HG03432 (cell line): Measurements from ENCODE around the gene AAMDC.

Source experiments
- ATAC-seq: cut with Tn5 transposase; IDR thresholded peaks from one replicate; pipeline ENCODE4 v1.9.1; 2021; ENCODE audit warnings: mild to moderate bottlenecking, moderate library complexity; ENCODE audit not compliant: unreplicated experiment

The AAMDC gene

DNA sequence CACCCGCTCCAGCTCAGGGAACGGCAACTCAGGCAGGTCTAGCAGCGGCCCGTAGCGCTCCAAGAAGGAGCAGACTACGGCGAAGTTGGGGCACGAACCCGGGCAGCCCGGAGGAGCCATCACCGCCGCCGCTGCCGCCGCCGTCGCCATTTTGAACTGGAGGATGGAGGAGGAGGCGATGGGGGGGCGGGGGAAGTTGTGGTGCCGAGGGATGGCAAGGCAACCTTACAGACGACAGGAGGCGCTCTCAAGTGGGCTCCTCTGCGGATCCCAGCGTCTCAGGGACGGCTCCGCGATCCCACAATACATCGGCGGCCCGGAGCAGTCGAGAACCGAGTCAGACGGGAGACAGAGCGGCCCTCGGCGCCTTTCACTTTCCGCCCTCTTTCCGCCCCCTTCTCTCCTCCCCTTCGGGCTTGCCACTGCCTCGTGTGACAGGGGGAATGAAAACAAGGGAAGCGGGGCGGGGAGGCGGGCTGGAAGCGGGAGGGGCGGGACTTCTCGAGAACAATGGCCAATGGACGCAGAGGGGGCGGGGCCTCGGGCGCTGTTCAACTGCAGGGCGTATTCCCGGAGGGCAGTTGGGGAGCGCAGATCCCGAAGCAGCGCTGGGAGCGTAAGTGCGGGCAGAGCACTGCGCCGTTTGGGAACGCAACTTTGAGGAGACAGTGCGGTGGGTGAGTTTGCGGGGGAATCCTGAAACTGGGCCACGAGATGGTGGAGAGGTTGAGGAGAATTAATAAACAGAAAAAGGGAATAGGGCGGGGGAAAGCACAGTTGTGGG, at the start of gene AAMDC, which contains the start of gene RSF1:
Gene AAMDC (plus strand): TSS at position 580 of the 784 bp plus-strand sequence. CDS start 21,353 bp downstream, outside the sequence.
Gene RSF1 (minus strand): TSS at position 158 of the 784 bp plus-strand sequence. CDS start 8 bp downstream, at position 150.
- ATAC-seq = peak; percentile 85

DNA sequence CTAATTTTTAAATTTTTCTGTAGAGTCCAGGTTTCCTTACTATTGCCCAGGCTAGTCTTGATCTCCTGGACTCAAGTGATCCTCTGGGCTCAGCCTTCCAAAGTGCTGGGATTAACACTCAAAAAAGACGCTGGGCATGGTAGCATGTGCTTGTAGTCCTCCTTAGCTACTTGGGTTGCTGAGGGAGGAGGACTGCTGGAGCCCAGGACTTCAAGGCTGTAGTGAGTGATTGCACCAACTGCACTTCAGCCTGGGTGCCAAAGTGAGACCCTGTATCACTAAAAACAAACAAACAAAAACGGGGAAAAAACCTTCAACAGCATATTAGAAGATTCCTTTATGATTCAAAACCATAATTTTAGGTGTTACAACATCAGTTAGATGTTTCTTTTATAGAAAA, 45.0 kb upstream of the AAMDC start:
- no peak for ATAC-seq

DNA sequence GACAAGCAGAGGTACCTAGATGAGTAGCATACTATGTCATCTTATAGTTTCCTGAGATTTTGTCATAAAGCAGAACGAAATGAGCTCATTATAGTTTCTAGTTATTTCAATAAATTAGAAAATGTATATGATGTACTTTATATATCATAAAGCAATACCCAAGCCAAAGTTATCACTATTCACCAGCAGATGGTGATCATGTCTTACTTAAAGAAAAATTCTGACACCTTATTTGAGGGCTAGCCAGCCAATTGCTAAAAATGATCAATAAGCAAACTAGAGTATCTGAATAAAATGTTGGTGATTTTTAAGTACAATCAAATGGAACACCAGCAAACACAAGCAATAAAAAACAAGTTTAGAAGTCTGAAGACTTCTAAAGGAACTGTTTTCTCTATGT, 44.5 kb upstream of the AAMDC start:
- no peak for ATAC-seq

DNA sequence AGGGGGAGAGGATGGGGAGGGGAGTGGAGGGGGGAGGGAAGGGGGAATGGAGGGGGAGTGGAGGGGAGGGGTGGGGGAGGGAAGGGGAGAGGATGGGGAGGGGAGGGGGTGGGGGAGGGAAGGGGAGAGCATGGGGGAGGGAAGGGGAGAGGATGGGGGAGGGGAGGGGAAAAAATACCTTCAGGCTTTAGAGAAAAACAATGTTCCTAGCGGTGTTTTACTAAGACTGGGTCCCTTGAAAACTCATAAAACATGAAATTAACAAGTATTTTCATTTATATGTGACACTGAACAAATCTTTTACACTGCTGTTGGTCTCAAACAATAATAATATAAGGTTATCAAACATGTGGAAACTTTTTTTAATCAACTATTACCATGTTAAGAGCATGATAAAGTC, 42.8 kb upstream of the AAMDC start:
- no peak for ATAC-seq

DNA sequence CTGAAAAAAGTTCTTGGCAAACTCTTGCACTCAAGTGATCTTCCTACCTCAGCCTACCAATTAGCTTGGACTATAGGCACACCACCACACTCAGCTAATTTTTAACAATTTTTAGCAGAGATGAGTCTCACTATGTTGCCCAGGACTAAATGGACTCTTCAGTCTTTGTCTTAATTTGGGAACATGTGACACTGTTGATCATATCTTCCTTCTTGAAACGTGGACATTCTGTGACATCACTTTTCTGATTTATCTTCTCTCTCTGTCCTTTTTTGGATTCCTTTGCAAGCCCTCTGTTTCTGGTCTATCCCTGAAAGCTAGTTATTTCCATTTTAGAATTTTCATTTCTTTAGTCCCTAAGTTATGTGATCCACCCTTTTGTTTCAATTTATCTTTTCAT, 42.4 kb upstream of the AAMDC start:
- no peak for ATAC-seq

DNA sequence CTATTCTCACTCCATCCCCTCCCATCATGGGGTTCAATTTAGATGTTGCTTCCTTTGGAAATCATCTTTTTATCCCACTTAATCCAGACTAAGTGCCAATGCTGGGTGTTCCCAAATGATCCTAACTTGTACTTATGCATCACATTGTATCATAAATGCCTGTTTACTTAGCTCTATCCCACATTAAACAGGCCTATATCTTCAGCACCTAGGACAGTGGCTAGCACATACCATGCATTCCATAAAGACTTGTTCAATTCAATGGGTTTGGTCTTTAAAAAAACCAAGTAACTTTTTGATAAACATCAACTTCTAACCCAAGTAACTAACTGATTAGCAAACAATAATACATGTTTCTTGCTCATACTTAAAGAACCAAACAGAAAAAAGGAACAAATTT, 41.0 kb upstream of the AAMDC start:
- ATAC-seq = no peak

DNA sequence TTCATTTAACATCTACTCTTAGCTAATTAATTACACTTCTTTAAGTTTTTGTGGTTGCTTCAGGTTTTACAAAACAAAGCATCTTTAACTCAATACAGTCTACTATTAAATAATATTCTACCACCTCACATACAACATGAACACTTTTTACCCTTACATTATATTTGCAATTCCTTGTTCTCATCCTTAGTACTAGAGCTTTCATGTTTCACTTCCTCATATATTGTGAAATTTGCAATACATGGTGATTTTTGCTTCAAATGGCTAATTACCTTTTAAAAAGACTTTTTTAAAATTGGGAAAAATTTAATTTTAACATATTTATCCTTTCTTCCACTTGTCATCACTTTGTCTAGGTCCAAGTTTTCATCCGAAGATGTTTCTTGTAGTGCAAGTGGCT, 37.9 kb upstream of the AAMDC start:
- no peak for ATAC-seq

DNA sequence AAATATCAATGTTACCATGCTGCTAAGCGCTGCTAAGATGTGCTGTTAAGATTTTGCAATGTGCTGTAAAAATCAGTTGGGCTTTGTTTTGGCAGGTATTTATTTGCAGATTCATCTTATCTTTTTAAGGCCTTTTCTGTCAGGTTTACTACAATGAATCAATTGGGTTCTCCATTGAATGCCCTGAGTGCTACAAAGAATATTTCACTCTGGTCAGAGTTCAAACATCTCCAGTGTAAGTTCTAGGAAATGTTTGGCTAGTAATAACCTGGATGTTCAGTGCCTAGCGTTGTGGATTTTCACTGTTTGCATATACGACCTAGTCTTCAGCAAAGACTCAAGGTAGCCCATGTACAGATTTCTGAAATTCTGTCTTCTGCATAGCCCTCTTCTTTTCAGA, 36.4 kb upstream of the AAMDC start:
- no peak for ATAC-seq

DNA sequence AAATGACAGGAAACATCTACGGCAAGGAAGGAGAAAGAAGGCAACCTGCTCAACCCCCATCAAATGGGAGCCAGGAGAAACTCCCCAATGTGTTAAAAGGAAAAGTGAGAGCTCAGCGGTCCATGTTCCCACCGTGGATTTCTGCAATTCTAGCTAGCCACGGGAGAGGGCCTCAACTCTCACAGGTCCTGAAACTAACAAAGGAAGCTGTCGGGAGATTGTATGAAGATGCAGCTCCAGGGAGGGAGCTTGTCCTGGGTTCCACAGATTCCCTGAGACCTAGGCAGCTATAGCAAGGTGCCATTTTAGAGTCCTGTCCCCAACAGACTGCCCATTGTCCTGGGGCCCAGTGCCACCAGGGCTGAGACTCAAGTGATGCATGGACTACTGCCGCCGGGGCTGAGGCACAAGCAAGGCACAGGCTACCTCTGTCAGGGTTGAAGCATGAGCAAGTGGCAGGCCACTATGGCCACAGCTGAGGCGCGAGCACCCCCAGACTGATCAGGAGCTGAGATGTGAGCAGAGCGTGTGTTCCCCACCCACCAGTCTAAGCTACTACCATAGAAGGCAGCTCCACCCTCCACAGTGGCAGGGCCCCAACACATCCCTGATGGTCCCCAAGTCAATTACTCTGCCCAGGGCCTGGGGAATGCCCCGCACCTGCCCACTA, 31.7 kb upstream of the AAMDC start:
- no peak for ATAC-seq

DNA sequence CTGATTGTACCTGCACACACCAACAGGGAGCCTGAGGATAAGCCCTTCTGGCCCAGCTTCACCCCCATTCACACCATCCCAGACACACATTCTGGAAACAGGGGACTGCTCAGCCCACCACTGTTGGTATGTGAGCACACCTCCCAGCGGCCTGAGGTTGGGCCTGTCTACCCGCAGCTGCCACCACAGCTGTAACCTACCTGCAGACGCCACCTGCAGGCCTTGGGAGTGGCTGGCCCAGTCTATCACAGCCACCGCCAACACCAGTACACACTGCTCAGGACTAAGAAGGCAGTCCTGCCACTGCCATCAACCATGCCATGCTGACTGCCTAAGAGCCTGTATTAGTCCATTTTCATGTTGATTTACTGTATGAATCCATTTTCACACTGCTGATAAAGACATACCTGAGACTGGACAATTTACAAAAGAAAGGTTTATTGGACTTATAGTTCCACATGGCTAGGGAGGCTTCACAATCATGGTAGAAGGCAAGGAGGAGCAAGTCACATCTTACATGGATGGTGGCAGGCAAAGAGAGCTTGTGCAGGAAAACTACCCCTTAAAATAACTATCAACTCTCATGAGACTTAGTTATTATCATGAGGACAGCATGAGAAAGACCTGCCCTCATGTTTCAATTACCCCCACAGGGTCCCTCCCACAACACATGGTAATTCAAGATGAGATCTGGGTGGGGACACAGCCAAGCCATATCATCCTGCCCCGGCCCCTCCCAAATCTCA, 31.0 kb upstream of the AAMDC start:
- ATAC-seq = no peak

DNA sequence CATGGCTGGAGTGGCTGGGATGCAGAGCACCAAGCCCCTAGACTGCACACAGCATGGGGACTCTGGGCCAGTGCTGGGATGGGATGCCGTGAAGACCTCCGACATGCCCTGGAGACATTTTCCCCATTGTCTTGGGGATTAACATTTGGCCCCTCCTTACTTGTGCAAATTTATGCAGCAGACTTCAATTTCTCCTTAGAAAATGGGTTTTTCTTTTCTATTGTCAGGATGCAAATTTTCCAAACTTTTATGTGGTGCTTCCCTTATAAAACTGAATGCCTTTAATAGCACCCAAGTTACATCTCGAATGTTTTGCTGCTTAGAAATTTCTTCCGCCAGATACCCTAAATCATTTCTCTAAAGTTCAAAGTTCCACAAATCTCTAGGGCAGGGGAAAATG, 29.6 kb upstream of the AAMDC start:
- ATAC-seq = no peak

DNA sequence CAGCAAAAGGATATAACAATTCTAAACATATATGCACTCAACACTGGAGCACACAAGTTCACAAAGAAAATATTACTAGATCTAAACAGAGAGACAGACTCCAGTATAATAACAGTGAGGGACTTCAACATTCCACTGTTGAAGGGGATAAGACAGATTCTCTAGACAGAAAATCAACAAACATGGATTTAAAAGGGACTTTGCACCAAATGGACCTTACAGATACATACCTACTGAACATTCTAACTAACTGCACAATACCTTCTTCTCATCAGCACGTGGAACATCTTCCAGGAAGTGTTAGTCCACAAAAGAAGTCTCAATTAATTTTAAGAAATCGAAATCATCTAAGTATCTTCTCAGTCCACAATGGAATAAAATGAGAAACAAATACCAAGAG, 27.0 kb upstream of the AAMDC start:
- no peak for ATAC-seq

DNA sequence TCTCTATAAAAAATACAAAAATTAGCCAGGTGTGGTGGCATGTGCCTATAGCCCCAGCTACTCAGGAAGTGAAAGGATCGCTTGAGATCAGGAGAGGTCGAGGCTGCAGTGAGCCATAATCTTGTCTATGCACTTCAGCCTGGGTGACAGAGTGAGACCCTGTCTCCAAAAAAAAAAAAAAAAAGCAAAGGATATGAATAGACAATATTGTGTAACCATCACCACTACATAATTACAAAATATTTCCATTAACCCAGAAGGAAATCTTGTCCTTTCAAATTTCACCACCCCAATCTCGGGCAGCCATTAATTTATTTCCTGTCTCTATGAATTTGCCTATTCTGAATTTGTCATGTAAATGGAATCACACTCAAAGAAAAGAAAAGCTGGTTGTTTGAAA, 21.6 kb upstream of the AAMDC start:
- no peak for ATAC-seq

DNA sequence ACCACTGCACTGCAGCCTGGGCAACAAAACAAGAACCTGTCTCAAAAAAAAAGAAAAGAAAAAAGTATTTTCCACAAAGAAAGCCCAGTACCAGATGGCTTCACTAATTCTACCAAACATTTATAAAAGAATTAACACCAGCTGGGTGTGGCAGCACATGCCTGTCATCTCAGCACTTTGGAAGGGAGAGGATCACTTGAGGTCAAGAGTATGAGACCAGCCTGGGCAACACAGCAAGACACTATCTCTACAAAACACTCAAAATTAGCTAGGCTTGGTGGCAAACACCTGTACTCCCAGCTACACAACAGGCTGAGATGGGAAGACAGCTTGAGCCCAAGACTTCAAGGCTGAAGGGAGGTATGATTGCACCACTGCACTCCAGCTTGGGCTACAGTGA, 20.5 kb upstream of the AAMDC start:
- ATAC-seq = no peak

DNA sequence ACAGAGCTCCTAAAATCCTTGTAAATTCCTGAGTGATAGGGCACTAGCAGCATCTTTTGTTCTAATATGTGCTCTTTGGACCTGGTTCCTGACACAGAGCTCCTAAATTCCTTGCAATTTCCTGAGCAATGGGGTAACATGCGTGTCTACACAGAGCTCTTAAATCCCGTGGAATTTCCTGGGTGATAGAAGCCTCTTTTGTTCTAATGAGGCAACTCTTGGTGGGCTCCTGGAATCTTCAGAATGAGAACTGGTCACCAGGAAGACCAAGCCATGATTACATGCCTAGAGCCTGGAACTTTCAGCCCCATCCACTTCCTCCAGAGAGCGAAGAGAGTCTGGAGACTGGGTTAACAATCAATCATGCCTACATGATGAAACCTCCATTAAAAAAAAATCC, 19.5 kb upstream of the AAMDC start:
- no peak for ATAC-seq

DNA sequence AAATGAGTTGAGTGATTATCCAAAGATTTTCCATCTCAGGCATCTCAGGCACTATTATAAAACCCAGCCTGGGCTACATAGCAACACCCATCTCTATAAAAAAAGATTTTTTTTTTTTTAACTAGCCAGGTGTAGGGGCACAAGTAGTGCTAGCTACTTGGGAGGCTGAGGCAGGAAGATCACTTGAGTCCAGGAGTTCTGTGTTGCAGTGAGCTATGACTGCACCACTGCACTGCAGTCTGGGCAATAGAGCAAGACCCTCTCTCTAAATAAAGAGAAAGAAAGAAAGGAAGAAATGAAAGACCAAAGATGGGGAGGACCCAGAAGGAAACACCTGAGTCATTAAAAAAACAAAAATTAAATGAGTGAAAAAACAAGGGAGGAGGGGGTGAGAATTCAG, 14.5 kb upstream of the AAMDC start:
- no peak for ATAC-seq

DNA sequence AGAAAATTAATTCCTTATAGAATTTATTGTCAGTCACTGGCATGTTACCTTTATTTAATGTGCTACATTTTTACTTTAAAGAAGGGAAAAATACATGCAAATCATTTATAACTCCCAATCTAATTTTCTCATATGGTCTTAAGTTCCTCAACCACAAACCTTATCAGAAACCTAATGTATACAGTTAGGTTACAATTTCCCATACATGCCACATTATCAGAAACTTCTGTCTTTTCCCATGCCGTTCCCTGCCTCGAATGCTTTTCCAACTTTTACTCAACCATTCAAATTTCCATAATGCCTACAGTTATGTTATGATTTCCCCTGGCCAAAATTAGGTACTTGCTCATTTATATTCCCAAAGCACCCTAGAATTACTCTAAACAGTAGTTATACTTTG, 14.0 kb upstream of the AAMDC start:
- ATAC-seq = no peak

DNA sequence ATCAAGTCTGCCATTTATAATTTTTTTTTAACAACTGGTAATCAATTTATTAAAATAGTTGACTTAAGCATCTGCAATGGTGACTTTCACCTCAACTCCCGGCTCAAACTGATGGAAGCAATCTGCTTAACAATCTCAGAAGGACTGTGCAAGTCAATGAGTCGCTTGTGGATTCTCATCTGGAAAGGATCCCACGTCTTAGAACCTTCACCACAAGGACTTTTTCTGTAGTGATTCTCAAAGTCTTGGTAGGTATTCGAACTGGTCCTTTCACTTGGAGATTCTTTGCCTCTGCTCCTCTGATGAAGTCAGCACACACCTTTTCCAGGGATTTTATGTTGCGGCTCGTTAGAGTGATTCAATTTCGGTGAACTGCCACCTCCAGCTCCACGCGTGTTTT, 7.7 kb upstream of the AAMDC start:
- ATAC-seq = no peak

DNA sequence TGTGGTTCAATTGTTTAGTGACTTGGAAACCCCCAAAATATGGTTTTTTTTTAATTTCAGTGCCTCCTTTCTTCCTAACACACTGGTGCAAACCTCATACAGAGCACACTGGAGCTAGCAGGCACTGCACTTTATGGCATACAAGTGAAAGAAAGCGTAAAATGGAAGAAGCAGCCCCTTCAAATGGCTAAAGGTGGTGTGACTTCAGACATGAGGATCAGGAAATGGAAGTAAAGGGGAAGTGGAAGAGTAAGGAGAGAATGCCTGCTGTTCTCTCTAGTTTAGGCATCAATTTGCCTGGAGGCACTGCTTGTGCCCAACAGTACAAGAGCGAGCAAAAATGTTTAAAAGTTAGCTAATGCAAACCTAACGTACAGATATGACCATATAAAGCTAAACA, 6.1 kb upstream of the AAMDC start:
- no peak for ATAC-seq

DNA sequence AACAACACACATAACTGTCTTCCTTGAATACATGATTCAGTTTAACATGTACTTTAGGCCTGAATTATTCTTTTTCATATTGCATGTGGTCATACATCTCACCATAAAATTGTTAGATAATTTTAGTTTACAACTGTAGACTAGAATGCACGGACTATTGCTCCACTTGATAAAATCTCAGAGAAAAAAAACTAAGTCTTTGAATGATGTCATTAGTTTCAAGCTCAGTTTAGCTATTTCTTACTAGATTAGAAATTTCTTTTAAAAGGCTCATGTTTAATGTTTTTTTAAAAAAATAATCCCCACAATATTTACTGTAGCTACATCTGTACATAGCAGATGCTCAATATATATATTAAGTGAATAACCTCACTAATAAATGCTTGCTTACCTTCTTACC, 5.5 kb upstream of the AAMDC start:
- ATAC-seq = no peak

DNA sequence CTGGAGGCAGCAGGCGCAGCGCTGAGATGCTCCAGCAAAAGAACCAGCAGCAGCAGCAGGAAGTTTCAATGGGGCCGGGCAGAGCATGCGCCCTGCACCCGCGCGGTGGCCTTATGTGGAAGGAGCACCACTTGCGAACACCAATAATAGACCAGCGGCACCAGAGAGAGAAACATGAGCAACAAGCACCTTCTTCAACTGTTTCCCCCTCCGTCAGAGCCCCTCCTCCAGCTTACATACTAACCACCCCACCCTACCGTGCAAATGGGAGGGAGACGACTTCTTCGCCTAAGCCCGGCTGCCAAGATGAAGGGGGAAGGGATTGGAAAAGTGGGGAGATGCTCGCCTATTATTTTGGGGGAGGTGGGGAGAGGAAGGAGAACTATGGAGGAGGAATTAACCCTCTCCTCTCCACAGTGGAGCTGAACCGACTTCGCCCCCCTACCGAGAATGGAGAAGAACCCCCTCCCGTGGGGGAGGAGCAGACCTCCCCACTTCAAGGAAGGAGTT, 1.5 kb upstream of the AAMDC start:
- ATAC-seq = peak; percentile 57
